PFSK-1 (cell line): ENCODE results near the gene THSD4.

Source experiments
- POLR2AphosphoS5 ChIP-seq: IDR thresholded peaks from 2 replicates; pipeline ENCODE4 v1.6.1; 2012; ENCODE audit warnings: low read depth, mild to moderate bottlenecking, control low read depth, low read length, moderate library complexity
- TF ChIP-seq, protein P1 (sequence below), 2 experiments: IDR thresholded peaks; 2 replicates each; pipeline versions ENCODE4 v1.6.1 to v1.8.0; 2011 to 2012; ENCODE audit warnings: low read depth in 2 of 2, low read length in 2 of 2, control low read depth in 1 of 2, inconsistent platforms in 1 of 2, mild to moderate bottlenecking in 1 of 2, moderate library complexity in 1 of 2; ENCODE audit not compliant: insufficient read depth in 1 of 2

GRCh38 chr15:71111950-71112349 is 3.3 kb upstream of the THSD4 start:
- TF ChIP-seq, protein P1, sequence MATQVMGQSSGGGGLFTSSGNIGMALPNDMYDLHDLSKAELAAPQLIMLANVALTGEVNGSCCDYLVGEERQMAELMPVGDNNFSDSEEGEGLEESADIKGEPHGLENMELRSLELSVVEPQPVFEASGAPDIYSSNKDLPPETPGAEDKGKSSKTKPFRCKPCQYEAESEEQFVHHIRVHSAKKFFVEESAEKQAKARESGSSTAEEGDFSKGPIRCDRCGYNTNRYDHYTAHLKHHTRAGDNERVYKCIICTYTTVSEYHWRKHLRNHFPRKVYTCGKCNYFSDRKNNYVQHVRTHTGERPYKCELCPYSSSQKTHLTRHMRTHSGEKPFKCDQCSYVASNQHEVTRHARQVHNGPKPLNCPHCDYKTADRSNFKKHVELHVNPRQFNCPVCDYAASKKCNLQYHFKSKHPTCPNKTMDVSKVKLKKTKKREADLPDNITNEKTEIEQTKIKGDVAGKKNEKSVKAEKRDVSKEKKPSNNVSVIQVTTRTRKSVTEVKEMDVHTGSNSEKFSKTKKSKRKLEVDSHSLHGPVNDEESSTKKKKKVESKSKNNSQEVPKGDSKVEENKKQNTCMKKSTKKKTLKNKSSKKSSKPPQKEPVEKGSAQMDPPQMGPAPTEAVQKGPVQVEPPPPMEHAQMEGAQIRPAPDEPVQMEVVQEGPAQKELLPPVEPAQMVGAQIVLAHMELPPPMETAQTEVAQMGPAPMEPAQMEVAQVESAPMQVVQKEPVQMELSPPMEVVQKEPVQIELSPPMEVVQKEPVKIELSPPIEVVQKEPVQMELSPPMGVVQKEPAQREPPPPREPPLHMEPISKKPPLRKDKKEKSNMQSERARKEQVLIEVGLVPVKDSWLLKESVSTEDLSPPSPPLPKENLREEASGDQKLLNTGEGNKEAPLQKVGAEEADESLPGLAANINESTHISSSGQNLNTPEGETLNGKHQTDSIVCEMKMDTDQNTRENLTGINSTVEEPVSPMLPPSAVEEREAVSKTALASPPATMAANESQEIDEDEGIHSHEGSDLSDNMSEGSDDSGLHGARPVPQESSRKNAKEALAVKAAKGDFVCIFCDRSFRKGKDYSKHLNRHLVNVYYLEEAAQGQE (IDR thresholded peaks at IDR 0.05; ENCODE audit: insufficient read depth in 1 of 2, low read depth in 2 of 2, low read length in 2 of 2) = no peak
- TF ChIP-seq POLR2AphosphoS5 = no peak
